ENCODE measurements around the gene PCDHB8.
"Not testable (repeated sequence)": the region's sequence is repeated elsewhere in the genome, so short reads cannot be mapped to it uniquely, and the experiment has no call there.

DNA sequence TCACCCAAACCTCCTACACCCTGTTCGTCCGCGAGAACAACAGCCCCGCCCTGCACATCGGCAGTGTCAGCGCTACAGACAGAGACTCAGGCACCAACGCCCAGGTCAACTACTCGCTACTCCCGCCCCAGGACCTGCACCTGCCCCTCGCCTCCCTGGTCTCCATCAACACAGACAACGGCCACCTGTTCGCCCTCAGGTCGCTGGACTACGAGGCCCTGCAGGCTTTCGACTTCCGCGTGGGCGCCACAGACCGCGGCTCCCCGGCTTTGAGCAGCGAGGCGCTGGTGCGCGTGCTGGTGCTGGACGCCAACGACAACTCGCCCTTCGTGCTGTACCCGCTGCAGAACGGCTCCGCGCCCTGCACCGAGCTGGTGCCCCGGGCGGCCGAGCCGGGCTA, 23.5 kb downstream of the PCDHB8 start:
- TF ChIP-seq, protein P1, sequence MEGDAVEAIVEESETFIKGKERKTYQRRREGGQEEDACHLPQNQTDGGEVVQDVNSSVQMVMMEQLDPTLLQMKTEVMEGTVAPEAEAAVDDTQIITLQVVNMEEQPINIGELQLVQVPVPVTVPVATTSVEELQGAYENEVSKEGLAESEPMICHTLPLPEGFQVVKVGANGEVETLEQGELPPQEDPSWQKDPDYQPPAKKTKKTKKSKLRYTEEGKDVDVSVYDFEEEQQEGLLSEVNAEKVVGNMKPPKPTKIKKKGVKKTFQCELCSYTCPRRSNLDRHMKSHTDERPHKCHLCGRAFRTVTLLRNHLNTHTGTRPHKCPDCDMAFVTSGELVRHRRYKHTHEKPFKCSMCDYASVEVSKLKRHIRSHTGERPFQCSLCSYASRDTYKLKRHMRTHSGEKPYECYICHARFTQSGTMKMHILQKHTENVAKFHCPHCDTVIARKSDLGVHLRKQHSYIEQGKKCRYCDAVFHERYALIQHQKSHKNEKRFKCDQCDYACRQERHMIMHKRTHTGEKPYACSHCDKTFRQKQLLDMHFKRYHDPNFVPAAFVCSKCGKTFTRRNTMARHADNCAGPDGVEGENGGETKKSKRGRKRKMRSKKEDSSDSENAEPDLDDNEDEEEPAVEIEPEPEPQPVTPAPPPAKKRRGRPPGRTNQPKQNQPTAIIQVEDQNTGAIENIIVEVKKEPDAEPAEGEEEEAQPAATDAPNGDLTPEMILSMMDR (IDR thresholded peaks at IDR 0.05; ENCODE audit: low read length), result not testable (repeated sequence)
- not testable (repeated sequence) for TF ChIP-seq EZH2phosphoT487 (IDR thresholded peaks at IDR 0.05; ENCODE audit: low read length)

Measured in MM.1S (cell line).